B cell (primary cell): ENCODE results near the gene PFN1. TPM values are rescaled to one million over a fixed set of nuclear protein-coding genes. Genes with fewer than 3 reads are reported as not detected.

Experiments used
- ATAC-seq: fragments of 200-7000 bp; cut with Tn5 transposase; one replicate; pipeline ENCODE4 v1.10.0; 2021; ENCODE audit warnings: low read depth, mild to moderate bottlenecking, moderate number of reproducible peaks, moderate library complexity
- CTCF ChIA-PET: fragments of 350-600 bp; sonication (Branson Sonifier 250); formaldehyde crosslinking; loops from one replicate; lab custom pipeline; 2021; ENCODE audit warnings: antibody characterized with exemption, inconsistent platforms; lab: Charles Lee
- POLR2A ChIA-PET: fragments of 350-600 bp; sonication (Branson Sonifier 250); formaldehyde crosslinking; loops from one replicate; lab custom pipeline; 2021; ENCODE audit warnings: antibody characterized with exemption; lab: Charles Lee
- DNase-seq: peaks from one replicate; pipeline ENCODE4 v3.0.0; 2013
- H2AFZ ChIP-seq: 2 replicates; pipeline ENCODE4 v1.6.1; 2012; ENCODE audit warnings: mild to moderate bottlenecking, low read depth, low read length; ENCODE audit not compliant: insufficient read depth, poor library complexity, severe bottlenecking
- H3K27ac ChIP-seq, 2 donors: 1 replicate in 1 of 2; 2 replicates in 1 of 2; pipeline ENCODE4 v1.5.1; 2012 to 2013; ENCODE audit warnings: low read length in 2 of 2, mild to moderate bottlenecking in 2 of 2, moderate library complexity in 1 of 2
- H3K27me3 ChIP-seq, 4 experiments: fragments of 200-600 bp in 1 of 4; sonication (generic) in 1 of 4; replicated peaks in 1 of 4; 1 replicate in 2 of 4; 2 replicates in 2 of 4; pipeline versions ENCODE4 v1.6.1 to v1.7.0; 2013 to 2016; ENCODE audit warnings: low read length in 3 of 4, mild to moderate bottlenecking in 2 of 4, mixed read lengths in 1 of 4, moderate library complexity in 1 of 4; ENCODE audit not compliant: insufficient read depth in 4 of 4, control insufficient read depth in 3 of 4; ENCODE audit errors: control extremely low read depth in 1 of 4
- H3K36me3 ChIP-seq, 2 experiments: replicated peaks in 1 of 2; 1 replicate in 1 of 2; 2 replicates in 1 of 2; pipeline versions ENCODE4 v1.6.1 to v1.7.1; 2013; ENCODE audit warnings: low read length in 1 of 2; ENCODE audit not compliant: insufficient read depth in 2 of 2, control insufficient read depth in 1 of 2; ENCODE audit errors: control extremely low read depth in 1 of 2, extremely low read depth in 1 of 2
- H3K4me1 ChIP-seq, 2 donors: fragments of 200-600 bp in 1 of 2; sonication (generic) in 1 of 2; 1 replicate in 1 of 2; 2 replicates in 1 of 2; pipeline versions ENCODE4 v1.5.1 to v1.6.1; 2013 to 2017; ENCODE audit warnings: low read length in 2 of 2; ENCODE audit not compliant: control insufficient read depth in 2 of 2, insufficient read depth in 2 of 2
- H3K4me2 ChIP-seq: replicated peaks from 2 replicates; pipeline ENCODE3; 2012; ENCODE audit warnings: mild to moderate bottlenecking, low read depth, low read length; ENCODE audit not compliant: poor library complexity, severe bottlenecking
- H3K4me3 ChIP-seq, 5 experiments: fragments of 200-600 bp in 1 of 5; sonication (generic) in 1 of 5; 1 replicate in 3 of 5; 2 replicates in 2 of 5; pipeline versions ENCODE4 v1.5.1 to v1.7.0; 2011 to 2016; ENCODE audit warnings: low read length in 4 of 5, mild to moderate bottlenecking in 4 of 5, low read depth in 2 of 5, control low read depth in 1 of 5, moderate library complexity in 1 of 5; ENCODE audit not compliant: insufficient read depth in 1 of 5; ENCODE audit errors: control extremely low read depth in 1 of 5, extremely low read depth in 1 of 5
- H3K79me2 ChIP-seq: fragments of 200-600 bp; sonication (generic); one replicate; pipeline ENCODE4 v1.6.0; 2016; ENCODE audit warnings: low read length; ENCODE audit not compliant: control insufficient read depth, insufficient read depth
- H3K9ac ChIP-seq: fragments of 200-600 bp; sonication (generic); 2 replicates; pipeline ENCODE4 v1.6.1; 2017; ENCODE audit warnings: mild to moderate bottlenecking, low read length, moderate library complexity
- H3K9me3 ChIP-seq, 3 donors: one replicate each; pipeline versions ENCODE4 v1.6.1 to v1.7.1; 2013; ENCODE audit warnings: low read length in 2 of 3; ENCODE audit not compliant: control insufficient read depth in 2 of 3, insufficient read depth in 1 of 3; ENCODE audit errors: control extremely low read depth in 1 of 3
- H4K20me1 ChIP-seq: 2 replicates; pipeline ENCODE4 v1.6.0; 2012; ENCODE audit warnings: mild to moderate bottlenecking, low read length; ENCODE audit not compliant: insufficient read depth, control insufficient read depth, poor library complexity, severe bottlenecking
- H3K27ac Mint-ChIP-seq: one replicate; pipeline ENCODE4 v1.8.0; 2021; ENCODE audit warnings: mixed read lengths
- H3K27me3 Mint-ChIP-seq: one replicate; pipeline ENCODE4 v1.8.0; 2021; ENCODE audit warnings: mixed read lengths
- H3K4me1 Mint-ChIP-seq: one replicate; pipeline ENCODE4 v1.8.0; 2021; ENCODE audit warnings: mixed read lengths
- H3K4me3 Mint-ChIP-seq: one replicate; pipeline ENCODE4 v1.8.0; 2021; ENCODE audit warnings: mixed read lengths
- H3K9me3 Mint-ChIP-seq: one replicate; pipeline ENCODE4 v1.8.0; 2022; ENCODE audit warnings: mixed read lengths; ENCODE audit not compliant: insufficient read depth
- CTCF ChIP-seq: fragments of 200-600 bp; IDR thresholded peaks from one replicate; pipeline ENCODE4 v1.8.0; 2022; ENCODE audit warnings: antibody characterized with exemption, mild to moderate bottlenecking
- EZH2 ChIP-seq: IDR thresholded peaks from 2 replicates; pipeline ENCODE4 v1.6.1; 2012; ENCODE audit warnings: borderline replicate concordance, low read depth, mild to moderate bottlenecking, moderate library complexity, low read length; ENCODE audit not compliant: insufficient read depth, poor library complexity, severe bottlenecking
- WGBS: methylation state at CpG from one replicate; pipeline ENCODE4 v1.1.5; 2013; ENCODE audit warnings: missing lambda C conversion rate; ENCODE audit not compliant: insufficient coverage; 5-methylcytosine and 5-hydroxymethylcytosine counted together
- intact Hi-C: fragments of 100-400 bp; cut with micrococcal nuclease; formaldehyde crosslinking; loops from one replicate; pipeline ENCODE4 v1.10.0; 2022
- polyA plus RNA-seq: library from polyadenylated mRNA; depleted of rRNA; stranded (reverse); fragments of >200 nt; gene quantifications from 2 replicates; pipeline ENCODE4 v1.2.3, GENCODE V29; 2012
- total RNA-seq, 2 donors: library from RNA; stranded (reverse); fragments of 120-200 nt in 1 of 2; gene quantifications; 1 replicate in 1 of 2; 2 replicates in 1 of 2; pipeline versions ENCODE4 v1.2.3 to v1.2.4, GENCODE V29; 2013 to 2022

The PFN1 gene
- total and polyA plus RNA-seq, 2 donors (not counting 1 experiment from before 2014, with no cell fraction given) = 330 to 609 TPM

GRCh38 chr17:4950075-4950745, 1.9 kb upstream of the PFN1 start:
- CTCF ChIA-PET = interaction anchor here (1.2 to 3.0 kb wide), 2 partner anchors 17 to 41 kb away, joined by 3 to 16 read pairs; partner anchors contain the start of gene SPAG7
- Histone ChIP-seq H3K4me3 (peak overlapping the region; percentile 21 to 99 (median 96)), H3K79me2 (peaks cover 37% of the 10 kb centered on the region), H2AFZ (peak overlapping the region; percentile 97), H3K4me1 (peaks cover 24 to 32% of the 10 kb centered on the region in 2 donors), H3K27ac (peak overlapping the region; percentile 55 to 93), H3K4me2 (peak overlapping the region; percentile 98), H3K27me3 (no peaks in the 10 kb centered on the region), H3K9ac (peak overlapping the region; percentile 97), H4K20me1 (peaks cover 30% of the 10 kb centered on the region), H3K36me3 (peaks cover 0 to 17% of the 10 kb centered on the region in 2 experiments), H3K9me3 (no peaks in the 10 kb centered on the region)
- H3K4me3 Mint-ChIP-seq = peak overlapping the region; percentile 85
- H3K27me3 Mint-ChIP-seq = no peaks in the 10 kb centered on the region
- TF ChIP-seq CTCF (no peak), EZH2 (no peak)
- intact Hi-C loops = no loop called here
- DNase-seq = peak; percentile 66
- H3K4me1 Mint-ChIP-seq = peaks cover 33% of the 10 kb centered on the region
- no peak for ATAC-seq
- WGBS = 7% methylated on average over 48 of the region's 52 CpGs
- no peaks in the 10 kb centered on the region for H3K9me3 Mint-ChIP-seq
- peak overlapping the region; percentile 90 for H3K27ac Mint-ChIP-seq
- POLR2A ChIA-PET = interaction anchor here (0.7 to 4.9 kb wide), 3 partner anchors 10 to 17 kb away, joined by 3 to 81 read pairs (median 38); partner anchors contain the start of genes RNF167, SLC25A11 and SPAG7
